ENCODE measurements around the gene PSMD5. TPM values are rescaled to one million over a fixed set of nuclear protein-coding genes. Genes with fewer than 3 reads are reported as not detected.

Gene PSMD5
- total RNA-seq, 1 experiment from 2014 or later = 30.3 TPM

Other genes starting within 250 kb of the PSMD5 start
- 5.1 TPM in 2 replicates for gene MEGF9, start 128.5 kb downstream of the PSMD5 start, total RNA-seq (2014; rRNA removed; shearing (Covaris generic))
- gene FBXW2, start 49.5 kb downstream of the PSMD5 start, total RNA-seq (2014; rRNA removed; shearing (Covaris generic)) = 12.3 and 17.9 TPM in 2 replicates
- 68.3 and 69.6 TPM in 2 replicates for gene PHF19, start 34.3 kb upstream of the PSMD5 start, total RNA-seq (2014; rRNA removed; shearing (Covaris generic))
- gene TRAF1, start 83.9 kb upstream of the PSMD5 start, total RNA-seq (2014; rRNA removed; shearing (Covaris generic)) = 0.13 and 1.7 TPM in 2 replicates
- 2.4 and 2.7 TPM in 2 replicates for gene C5, start 207.4 kb upstream of the PSMD5 start, total RNA-seq (2014; rRNA removed; shearing (Covaris generic))
- 17.2 and 17.7 TPM in 2 replicates for gene CNTRL, start 232.0 kb upstream of the PSMD5 start, total RNA-seq (2014; rRNA removed; shearing (Covaris generic))

Measured in SJSA1 (cell line).